ENCODE measurements around the gene NOPCHAP1. TPM values are rescaled to one million over a fixed set of nuclear protein-coding genes. Genes with fewer than 3 reads are reported as not detected.

The NOPCHAP1 gene
- total and polyA plus RNA-seq, 2 of the 8 experiments (the other 6 are each of a cell fraction or from before 2014, with no cell fraction given) = 14.9 to 39.5 TPM

DNA sequence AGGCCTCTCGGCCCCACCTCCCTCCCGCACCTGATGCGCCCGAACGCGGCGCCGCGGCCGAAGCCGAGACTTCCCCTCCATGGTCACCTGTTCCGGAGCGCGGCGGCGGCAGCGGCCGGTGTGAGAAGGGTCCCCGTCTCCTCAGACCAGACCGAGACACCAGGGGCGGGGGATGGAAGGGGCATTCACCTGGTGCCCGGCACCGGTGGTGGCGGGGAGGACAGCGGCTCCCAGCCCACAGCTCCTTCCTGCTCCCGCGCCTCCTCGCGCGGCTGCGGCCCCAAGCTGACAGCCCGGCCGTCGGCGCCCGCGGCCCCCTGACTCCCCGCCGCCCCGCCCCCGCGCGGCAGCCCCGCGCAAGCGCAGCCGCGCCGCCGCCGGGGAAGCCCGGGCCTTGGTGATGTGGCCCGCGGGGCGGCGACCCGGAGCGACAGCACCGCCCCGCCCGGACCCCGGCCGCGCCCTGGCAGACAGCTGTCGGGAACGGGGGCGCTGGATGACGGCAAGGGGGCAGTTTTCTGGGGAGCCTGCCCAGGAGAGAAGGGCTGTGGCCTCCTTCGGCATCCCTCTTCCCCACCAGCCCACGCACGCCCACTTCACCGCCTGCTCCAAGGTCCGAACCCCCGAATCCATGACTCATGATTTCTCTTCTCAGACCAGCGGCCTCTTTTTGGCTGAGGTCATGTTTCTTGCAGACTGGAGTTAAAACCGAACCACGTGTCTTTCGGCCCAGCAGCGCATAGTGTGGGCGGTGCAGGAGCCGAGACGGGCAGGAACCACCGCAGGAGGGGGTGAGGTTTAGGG lies 27.9 kb upstream of the NOPCHAP1 start, which contains the start of gene SLC41A2 (continued):
- TF ChIP-seq E2F6 (IDR thresholded peaks at IDR 0.05) (peak; percentile 46; the same call in 1 of the 2 replicates), ATF2 (IDR thresholded peaks at IDR 0.05; ENCODE audit: low read length) (no peak), JUND (IDR thresholded peaks at IDR 0.05; ENCODE audit: low read length) (peak; percentile 64; the same call in 1 of the 2 replicates), KDM4A (IDR thresholded peaks at IDR 0.05; ENCODE audit: low read depth, low read length, severe bottlenecking) (peak; percentile 79), ASH2L (IDR thresholded peaks at IDR 0.05; ENCODE audit: low read length) (peak; percentile 83), POLR2A (IDR thresholded peaks at IDR 0.05; ENCODE audit: control extremely low read depth in 1 of 2, low read depth in 2 of 2, low read length in 2 of 2) (peak in 1 of 2 experiments; percentile 23; a peak in 1 of 3 replicates)
- TF ChIP-seq, protein P1, sequence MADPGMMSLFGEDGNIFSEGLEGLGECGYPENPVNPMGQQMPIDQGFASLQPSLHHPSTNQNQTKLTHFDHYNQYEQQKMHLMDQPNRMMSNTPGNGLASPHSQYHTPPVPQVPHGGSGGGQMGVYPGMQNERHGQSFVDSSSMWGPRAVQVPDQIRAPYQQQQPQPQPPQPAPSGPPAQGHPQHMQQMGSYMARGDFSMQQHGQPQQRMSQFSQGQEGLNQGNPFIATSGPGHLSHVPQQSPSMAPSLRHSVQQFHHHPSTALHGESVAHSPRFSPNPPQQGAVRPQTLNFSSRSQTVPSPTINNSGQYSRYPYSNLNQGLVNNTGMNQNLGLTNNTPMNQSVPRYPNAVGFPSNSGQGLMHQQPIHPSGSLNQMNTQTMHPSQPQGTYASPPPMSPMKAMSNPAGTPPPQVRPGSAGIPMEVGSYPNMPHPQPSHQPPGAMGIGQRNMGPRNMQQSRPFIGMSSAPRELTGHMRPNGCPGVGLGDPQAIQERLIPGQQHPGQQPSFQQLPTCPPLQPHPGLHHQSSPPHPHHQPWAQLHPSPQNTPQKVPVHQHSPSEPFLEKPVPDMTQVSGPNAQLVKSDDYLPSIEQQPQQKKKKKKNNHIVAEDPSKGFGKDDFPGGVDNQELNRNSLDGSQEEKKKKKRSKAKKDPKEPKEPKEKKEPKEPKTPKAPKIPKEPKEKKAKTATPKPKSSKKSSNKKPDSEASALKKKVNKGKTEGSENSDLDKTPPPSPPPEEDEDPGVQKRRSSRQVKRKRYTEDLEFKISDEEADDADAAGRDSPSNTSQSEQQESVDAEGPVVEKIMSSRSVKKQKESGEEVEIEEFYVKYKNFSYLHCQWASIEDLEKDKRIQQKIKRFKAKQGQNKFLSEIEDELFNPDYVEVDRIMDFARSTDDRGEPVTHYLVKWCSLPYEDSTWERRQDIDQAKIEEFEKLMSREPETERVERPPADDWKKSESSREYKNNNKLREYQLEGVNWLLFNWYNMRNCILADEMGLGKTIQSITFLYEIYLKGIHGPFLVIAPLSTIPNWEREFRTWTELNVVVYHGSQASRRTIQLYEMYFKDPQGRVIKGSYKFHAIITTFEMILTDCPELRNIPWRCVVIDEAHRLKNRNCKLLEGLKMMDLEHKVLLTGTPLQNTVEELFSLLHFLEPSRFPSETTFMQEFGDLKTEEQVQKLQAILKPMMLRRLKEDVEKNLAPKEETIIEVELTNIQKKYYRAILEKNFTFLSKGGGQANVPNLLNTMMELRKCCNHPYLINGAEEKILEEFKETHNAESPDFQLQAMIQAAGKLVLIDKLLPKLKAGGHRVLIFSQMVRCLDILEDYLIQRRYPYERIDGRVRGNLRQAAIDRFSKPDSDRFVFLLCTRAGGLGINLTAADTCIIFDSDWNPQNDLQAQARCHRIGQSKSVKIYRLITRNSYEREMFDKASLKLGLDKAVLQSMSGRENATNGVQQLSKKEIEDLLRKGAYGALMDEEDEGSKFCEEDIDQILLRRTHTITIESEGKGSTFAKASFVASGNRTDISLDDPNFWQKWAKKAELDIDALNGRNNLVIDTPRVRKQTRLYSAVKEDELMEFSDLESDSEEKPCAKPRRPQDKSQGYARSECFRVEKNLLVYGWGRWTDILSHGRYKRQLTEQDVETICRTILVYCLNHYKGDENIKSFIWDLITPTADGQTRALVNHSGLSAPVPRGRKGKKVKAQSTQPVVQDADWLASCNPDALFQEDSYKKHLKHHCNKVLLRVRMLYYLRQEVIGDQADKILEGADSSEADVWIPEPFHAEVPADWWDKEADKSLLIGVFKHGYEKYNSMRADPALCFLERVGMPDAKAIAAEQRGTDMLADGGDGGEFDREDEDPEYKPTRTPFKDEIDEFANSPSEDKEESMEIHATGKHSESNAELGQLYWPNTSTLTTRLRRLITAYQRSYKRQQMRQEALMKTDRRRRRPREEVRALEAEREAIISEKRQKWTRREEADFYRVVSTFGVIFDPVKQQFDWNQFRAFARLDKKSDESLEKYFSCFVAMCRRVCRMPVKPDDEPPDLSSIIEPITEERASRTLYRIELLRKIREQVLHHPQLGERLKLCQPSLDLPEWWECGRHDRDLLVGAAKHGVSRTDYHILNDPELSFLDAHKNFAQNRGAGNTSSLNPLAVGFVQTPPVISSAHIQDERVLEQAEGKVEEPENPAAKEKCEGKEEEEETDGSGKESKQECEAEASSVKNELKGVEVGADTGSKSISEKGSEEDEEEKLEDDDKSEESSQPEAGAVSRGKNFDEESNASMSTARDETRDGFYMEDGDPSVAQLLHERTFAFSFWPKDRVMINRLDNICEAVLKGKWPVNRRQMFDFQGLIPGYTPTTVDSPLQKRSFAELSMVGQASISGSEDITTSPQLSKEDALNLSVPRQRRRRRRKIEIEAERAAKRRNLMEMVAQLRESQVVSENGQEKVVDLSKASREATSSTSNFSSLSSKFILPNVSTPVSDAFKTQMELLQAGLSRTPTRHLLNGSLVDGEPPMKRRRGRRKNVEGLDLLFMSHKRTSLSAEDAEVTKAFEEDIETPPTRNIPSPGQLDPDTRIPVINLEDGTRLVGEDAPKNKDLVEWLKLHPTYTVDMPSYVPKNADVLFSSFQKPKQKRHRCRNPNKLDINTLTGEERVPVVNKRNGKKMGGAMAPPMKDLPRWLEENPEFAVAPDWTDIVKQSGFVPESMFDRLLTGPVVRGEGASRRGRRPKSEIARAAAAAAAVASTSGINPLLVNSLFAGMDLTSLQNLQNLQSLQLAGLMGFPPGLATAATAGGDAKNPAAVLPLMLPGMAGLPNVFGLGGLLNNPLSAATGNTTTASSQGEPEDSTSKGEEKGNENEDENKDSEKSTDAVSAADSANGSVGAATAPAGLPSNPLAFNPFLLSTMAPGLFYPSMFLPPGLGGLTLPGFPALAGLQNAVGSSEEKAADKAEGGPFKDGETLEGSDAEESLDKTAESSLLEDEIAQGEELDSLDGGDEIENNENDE (IDR thresholded peaks at IDR 0.05; ENCODE audit: insufficient replicate concordance, low read length) = no peak
